H1 (cell line): Measurements from ENCODE around the gene PHACTR2. TPM values are rescaled to one million over a fixed set of nuclear protein-coding genes. Genes with fewer than 3 reads are reported as not detected.

Experiments
- CTBP2 ChIP-seq: IDR thresholded peaks from 2 replicates; pipeline ENCODE4 v1.7.0; 2011; ENCODE audit warnings: borderline replicate concordance, mild to moderate bottlenecking, moderate library complexity, mixed read lengths, low read length; ENCODE audit not compliant: insufficient read depth, insufficient read length
- GABPA ChIP-seq: IDR thresholded peaks from 2 replicates; pipeline ENCODE4 v1.6.1; 2011; ENCODE audit warnings: mild to moderate bottlenecking, low read length, moderate library complexity, borderline replicate concordance; ENCODE audit not compliant: insufficient read depth
- KDM5A ChIP-seq: fragments of 200-600 bp; IDR thresholded peaks from 2 replicates; pipeline ENCODE4 v1.7.1; 2012; ENCODE audit warnings: mild to moderate bottlenecking, low read length, inconsistent platforms, mixed read lengths
- SP4 ChIP-seq: IDR thresholded peaks from 2 replicates; pipeline ENCODE4 v1.6.1; 2012; ENCODE audit warnings: low read length, inconsistent platforms
- TAF7 ChIP-seq: optimal IDR thresholded peaks from 2 replicates; pipeline ENCODE3; 2011; ENCODE audit warnings: low read depth, mild to moderate bottlenecking, inconsistent platforms, low read length, moderate library complexity, borderline replicate concordance
- polyA plus RNA-seq, 7 experiments: library from polyadenylated mRNA; depleted of rRNA in 3 of 7; stranded (reverse) in 5 of 7; unstranded in 2 of 7; fragments of >200 nt in 5 of 7; fragments of 200-250 nt in 2 of 7; gene quantifications; 1 replicate in 5 of 7; 2 replicates in 1 of 7; 4 replicates in 1 of 7; pipeline versions ENCODE4 v1.2.1 to v1.2.3, GENCODE V29; 2011 to 2013; ENCODE audit warnings: missing spikeins in 2 of 7, mixed read lengths in 2 of 7
- total RNA-seq: library from RNA; stranded (reverse); fragmentation: NEBNext Ultra II Directional; extraction: Animal tissue kit (Norgen Biotek cat#: 25700); gene quantifications from 2 replicates; pipeline ENCODE4 v1.2.1, GENCODE V29; 2021

The PHACTR2 gene
- total and polyA plus RNA-seq, 2 of the 8 experiments (the other 6 are each of a cell fraction or from before 2014, with no cell fraction given), result 16.9 to 131 TPM

- TF ChIP-seq KDM5A, result no peak
- no peak for TF ChIP-seq TAF7
- TF ChIP-seq GABPA, result no peak
- TF ChIP-seq SP4, result no peak
- no peak for TF ChIP-seq CTBP2
- TF ChIP-seq, all 59 proteins: peak for 0
These were observed 145.8 kb downstream of the PHACTR2 start (continued) for GRCh38 chr6:143823548-143823947.
